RWPE1 (cell line): ENCODE data around the gene RGS3.

Source experiments
- CTCF ChIA-PET: fragments of 350-600 bp; sonication (Branson Sonifier 250); formaldehyde crosslinking; extraction: SDS; loops from one replicate; lab custom pipeline; 2021; lab: Yijun Ruan, JAX
- POLR2A ChIA-PET: fragments of 400-600 bp; formaldehyde crosslinking; extraction: SDS; loops from one replicate; lab custom pipeline; 2020; ENCODE audit warnings: antibody characterized with exemption; ENCODE audit not compliant: low non-redundant PET; lab: Yijun Ruan, JAX
- DNase-seq: peaks from one replicate; pipeline ENCODE4 v3.0.0; 2012; ENCODE audit warnings: low spot score
- H3K27ac ChIP-seq: fragments of 450-650 bp; 2 replicates; pipeline ENCODE4 v1.5.1; 2017
- CTCF ChIP-seq: fragments of 450-650 bp; conservative IDR thresholded peaks from 2 replicates; pipeline ENCODE4 v1.5.1; 2017; ENCODE audit warnings: low read depth, mild to moderate bottlenecking

Gene RGS3

DNA sequence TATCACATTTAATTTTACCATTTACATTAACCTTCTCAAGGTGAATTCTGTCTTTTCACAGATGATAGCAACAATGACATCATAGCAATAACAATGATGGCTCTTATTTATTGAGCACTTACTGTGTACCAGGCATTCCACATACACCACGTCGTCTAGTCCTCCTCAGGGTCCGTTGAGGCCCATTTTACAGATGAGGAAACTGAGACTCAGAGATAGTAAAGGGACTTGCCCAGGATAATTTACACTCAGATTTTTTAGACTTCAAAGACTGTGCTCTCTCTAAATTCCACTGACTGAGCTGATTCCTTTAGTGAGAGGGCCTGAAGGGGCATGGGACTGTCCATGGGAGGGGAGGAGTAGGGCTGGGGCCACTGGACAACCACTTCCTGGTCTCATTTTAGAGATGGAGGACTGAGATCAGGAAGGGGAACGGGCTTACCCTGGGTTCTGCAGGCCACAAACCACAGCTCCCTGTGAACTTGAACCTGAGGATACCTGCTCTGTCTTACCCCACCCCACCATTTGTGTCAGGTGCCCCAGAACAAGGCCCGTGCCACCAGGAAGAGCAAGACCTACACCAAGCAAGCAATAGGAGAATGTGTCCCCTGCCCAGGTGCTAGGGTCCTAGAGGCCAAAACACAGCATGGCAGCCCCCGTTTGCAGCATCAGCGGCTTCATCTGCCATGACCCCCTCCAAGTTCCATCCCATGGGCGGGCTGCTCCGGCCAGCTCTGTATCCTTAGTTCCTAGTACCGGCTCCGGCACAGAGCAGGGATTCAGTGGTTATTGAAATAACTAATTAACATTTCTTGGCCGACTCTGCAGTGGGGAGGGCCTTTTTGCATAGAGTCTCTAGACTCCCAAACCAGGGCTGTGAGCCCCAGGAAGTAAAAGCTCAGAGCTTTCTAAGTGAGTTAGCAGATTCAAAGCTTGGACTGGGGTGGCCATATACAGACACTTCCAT is 96.6 kb downstream of the RGS3 start:
- no peak overlapping the region for H3K27ac ChIP-seq
- CTCF ChIA-PET, result no interaction called here
- no peak for TF ChIP-seq CTCF
- POLR2A ChIA-PET, result no interaction called here
- DNase-seq, result no peak

DNA sequence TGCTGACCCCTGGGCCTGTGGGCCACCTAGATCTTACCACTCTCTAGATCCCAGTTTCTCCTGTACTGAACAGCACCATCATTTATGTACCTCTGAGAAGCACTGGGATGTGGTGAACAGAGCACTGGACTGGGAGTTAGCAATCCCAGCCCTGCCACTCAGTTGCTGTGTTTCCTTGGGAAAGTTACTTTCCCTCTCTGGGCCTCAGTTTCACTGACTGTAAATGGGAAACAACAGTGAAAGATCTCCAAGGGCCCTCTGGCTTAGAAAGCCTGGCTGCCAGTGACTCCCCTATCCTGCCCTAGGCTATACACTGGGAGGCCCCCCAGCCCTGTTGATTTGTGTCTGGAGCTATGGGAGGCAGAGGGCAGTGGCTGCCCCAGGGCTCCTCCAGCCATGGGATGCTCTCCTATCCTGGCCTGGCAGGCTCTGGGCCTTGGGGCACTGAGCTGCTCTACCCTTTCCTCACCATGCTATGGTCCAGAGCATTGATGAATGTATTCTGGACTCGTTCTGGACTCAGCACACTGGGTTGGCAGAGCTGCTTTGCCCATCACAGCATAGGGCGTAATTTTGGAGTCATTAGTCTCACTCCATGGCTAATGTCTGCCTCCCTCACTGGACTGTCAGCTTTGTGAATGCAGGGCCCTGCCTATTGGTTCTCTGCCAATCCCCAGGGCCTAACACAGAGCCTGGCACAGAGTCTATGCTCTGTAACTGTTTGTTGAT is 99.3 kb downstream of the RGS3 start:
- ChIA-PET CTCF (interaction anchor here (0.6 to 0.7 kb wide), 2 partner anchors 39 to 290 kb away, joined by 3 read pairs; no protein-coding TSS in a partner anchor), POLR2A (no interaction called here)
- no peak for TF ChIP-seq CTCF
- H3K27ac ChIP-seq, result no peak overlapping the region
- DNase-seq, result no peak

DNA sequence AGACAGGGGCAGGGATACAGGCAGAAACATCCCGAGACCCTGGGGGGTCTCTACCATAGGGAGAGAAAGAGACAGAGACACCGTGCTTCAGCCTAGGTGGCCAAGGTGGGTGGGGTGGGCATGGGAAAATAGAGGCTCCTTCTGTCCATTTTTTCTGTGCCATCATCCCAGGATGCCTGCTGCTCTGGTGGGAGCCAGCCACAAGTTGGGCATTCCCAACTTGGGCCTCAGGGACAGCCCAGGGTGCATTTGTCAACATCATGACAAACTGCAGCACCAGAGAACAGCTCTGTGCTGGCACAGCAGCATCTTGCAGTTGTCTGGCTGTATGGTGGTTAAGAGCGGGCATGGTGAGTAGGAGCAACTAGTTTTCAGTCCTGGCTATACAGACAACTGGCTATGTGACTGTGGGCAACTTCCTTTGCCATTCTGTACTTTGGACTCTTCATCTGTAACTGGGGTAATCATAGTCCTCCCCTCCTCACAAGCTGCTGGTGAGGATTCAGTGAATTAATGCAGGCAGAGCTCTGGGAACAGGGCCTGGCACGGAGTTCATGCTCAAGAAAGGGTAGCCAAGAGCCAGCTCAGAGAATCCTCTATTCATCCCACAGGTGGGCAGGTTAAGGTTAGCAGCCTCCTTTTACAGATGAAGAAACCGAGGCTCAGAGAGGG is 100.4 kb downstream of the RGS3 start:
- ChIA-PET POLR2A (interaction anchor here (0.9 kb wide), 1 partner anchor 15 kb away, joined by 3 read pairs; no protein-coding TSS in a partner anchor), CTCF (interaction anchor here (0.7 to 1.0 kb wide), 4 partner anchors 11 to 182 kb away, joined by 3 to 7 read pairs (median 3); no protein-coding TSS in a partner anchor)
- TF ChIP-seq CTCF, result no peak
- DNase-seq, result no peak
- H3K27ac ChIP-seq, result peak overlapping the region; percentile 93

DNA sequence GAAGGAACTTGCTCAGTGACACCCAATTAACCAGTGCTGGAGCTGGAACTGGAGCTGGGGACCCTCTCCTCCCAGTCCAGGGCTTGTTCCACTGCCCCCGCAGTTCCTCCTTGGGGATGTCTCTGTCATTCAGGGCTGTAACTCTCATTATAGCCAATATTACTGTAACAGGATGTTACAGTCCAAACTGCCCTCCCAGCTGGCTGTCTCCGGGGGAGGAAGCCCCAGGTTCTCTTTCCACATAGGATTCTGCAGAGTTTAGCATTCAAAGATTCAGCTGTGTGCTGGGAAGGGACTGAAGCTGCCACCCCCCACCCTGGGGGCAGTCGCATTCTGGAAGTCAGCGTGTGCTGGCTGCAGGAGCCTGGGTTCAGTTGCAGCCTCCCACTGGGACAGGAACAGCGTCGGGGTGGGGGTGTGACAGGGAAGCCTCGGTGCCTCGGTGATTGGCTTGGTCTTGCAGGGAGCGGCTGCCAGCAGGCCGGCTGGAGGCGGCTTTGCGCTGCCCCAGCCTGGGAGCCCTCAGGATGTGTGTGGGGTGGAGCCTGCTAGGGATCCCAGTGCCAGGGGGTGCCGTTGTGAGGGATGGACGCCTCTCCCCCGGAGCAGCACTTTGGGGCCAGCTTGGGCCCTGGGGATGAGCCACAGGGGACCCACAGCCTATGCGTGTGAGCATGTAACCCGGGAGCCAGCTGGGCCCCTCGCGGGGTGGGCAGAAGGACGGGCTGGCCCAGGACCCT is 101.1 kb downstream of the RGS3 start:
- no peak for TF ChIP-seq CTCF
- POLR2A ChIA-PET, result interaction anchor here (0.9 to 2.1 kb wide), 8 partner anchors 10 to 107 kb away, joined by 3 to 10 read pairs (median 4); no protein-coding TSS in a partner anchor
- H3K27ac ChIP-seq, result peak overlapping the region; percentile 93

DNA sequence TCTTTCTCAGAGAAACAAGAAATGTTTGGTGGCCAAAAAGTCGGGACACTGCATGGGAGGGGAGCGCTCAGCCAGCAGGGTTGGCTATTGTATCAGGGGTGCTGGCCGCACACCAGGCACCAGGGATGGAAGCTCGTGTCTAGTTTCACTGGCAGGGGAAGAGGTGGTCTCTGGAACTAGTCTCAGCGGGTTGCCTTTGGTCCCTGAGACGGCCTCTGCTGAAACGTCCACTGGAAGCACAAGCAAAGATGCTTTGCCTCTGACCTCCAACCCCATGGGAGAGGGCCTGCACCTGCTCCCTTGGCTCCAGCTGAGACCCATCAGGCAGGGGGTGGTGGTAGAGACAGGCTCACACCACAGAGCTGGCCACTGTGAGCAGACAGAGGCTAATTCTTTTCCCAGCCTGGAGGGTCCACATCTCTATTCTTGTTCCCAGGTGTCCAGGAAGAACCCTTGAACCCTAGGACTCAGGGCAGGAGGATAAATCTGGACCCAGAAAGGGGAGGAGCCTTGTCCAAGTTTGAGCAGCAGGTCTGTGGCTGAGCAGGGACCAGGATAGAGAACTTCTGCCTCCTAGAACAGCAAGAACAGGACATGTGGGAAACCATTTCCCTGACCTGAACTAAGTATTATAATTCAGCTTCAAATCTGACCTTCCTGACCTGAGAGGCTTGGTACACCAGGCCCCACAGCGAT is 102.6 kb downstream of the RGS3 start:
- CTCF ChIA-PET, result interaction anchor here (0.6 to 1.7 kb wide), 10 partner anchors 10 to 311 kb away, joined by 3 to 12 read pairs (median 5); no protein-coding TSS in a partner anchor
- POLR2A ChIA-PET, result interaction anchor here (0.6 to 2.1 kb wide), 10 partner anchors 8 to 156 kb away, joined by 3 to 10 read pairs (median 4); partner anchors contain the start of genes C9orf43 and POLE3
- TF ChIP-seq CTCF, result no peak
- peak overlapping the region; percentile 93 for H3K27ac ChIP-seq
- DNase-seq, result peak; percentile 23

More for the DNA sequence above, 101.1 kb downstream of the RGS3 start:
- peak; percentile 97 for DNase-seq
- CTCF ChIA-PET, result interaction anchor here (0.6 to 1.7 kb wide), 8 partner anchors 10 to 183 kb away, joined by 3 to 9 read pairs (median 5); no protein-coding TSS in a partner anchor
